Measurements from ENCODE around the gene ERMP1.

Gene ERMP1

GRCh38 chr9:5854063-5854790, 21.3 kb upstream of the ERMP1 start:
- DNase-seq (ENCODE audit: low read depth in 2 of 2), result peak in 1 of 2 donors; percentile 32

- DNase-seq (ENCODE audit: low read depth in 2 of 2), result no peak
Observed at GRCh38 chr9:5853617-5854016, 20.7 kb upstream of the ERMP1 start.

GRCh38 chr9:5852987-5853386, 20.1 kb upstream of the ERMP1 start:
- DNase-seq (ENCODE audit: low read depth in 2 of 2), result no peak

- peak in 1 of 2 donors; percentile 33 for DNase-seq (ENCODE audit: low read depth in 2 of 2)
Observed at GRCh38 chr9:5851445-5851844, 18.5 kb upstream of the ERMP1 start.

GRCh38 chr9:5850724-5851122, 17.8 kb upstream of the ERMP1 start:
- no peak for DNase-seq (ENCODE audit: low read depth in 2 of 2)

- DNase-seq (ENCODE audit: low read depth in 2 of 2), result no peak
Observed at GRCh38 chr9:5848372-5848882, 15.5 kb upstream of the ERMP1 start.

GRCh38 chr9:5846501-5846921, 13.6 kb upstream of the ERMP1 start:
- DNase-seq (ENCODE audit: low read depth in 2 of 2), result no peak

GRCh38 chr9:5846096-5846495, 13.2 kb upstream of the ERMP1 start:
- DNase-seq (ENCODE audit: low read depth in 2 of 2), result no peak

GRCh38 chr9:5845157-5845531, 12.2 kb upstream of the ERMP1 start:
- no peak for DNase-seq (ENCODE audit: low read depth in 2 of 2)

GRCh38 chr9:5843794-5844471, 11.0 kb upstream of the ERMP1 start:
- DNase-seq (ENCODE audit: low read depth in 2 of 2), result no peak

GRCh38 chr9:5842929-5843793, 10.2 kb upstream of the ERMP1 start:
- DNase-seq (ENCODE audit: low read depth in 2 of 2), result no peak

- DNase-seq (ENCODE audit: low read depth in 2 of 2), result peak; percentile 48 to 50
Observed at GRCh38 chr9:5841771-5842573, 9.1 kb upstream of the ERMP1 start.

- DNase-seq (ENCODE audit: low read depth in 2 of 2), result no peak
Observed at GRCh38 chr9:5840788-5841187, 7.9 kb upstream of the ERMP1 start.

GRCh38 chr9:5839572-5839902, 6.6 kb upstream of the ERMP1 start:
- no peak for DNase-seq (ENCODE audit: low read depth in 2 of 2)

GRCh38 chr9:5838884-5839571, 6.1 kb upstream of the ERMP1 start:
- DNase-seq (ENCODE audit: low read depth in 2 of 2), result no peak

- DNase-seq (ENCODE audit: low read depth in 2 of 2), result no peak
Observed at GRCh38 chr9:5835808-5836207, 2.9 kb upstream of the ERMP1 start.

- no peak for DNase-seq (ENCODE audit: low read depth in 2 of 2)
Observed at GRCh38 chr9:5834214-5834613, 1.3 kb upstream of the ERMP1 start.

- no peak for DNase-seq (ENCODE audit: low read depth in 2 of 2)
Observed at GRCh38 chr9:5832071-5832537, 813 bp downstream of the ERMP1 start.

- DNase-seq (ENCODE audit: low read depth in 2 of 2), result no peak
Observed at GRCh38 chr9:5825895-5826622, 6.9 kb downstream of the ERMP1 start.

- no peak for DNase-seq (ENCODE audit: low read depth in 2 of 2)
Observed at GRCh38 chr9:5825223-5825622, 7.7 kb downstream of the ERMP1 start.
